NCI-H446 (cell line): ENCODE measurements around the gene COL5A1.
"Not testable (repeated sequence)": the region's sequence is repeated elsewhere in the genome, so short reads cannot be mapped to it uniquely, and the experiment has no call there.

Experiments used
- DNase-seq, 2 experiments: peaks; one replicate each; lab custom pipeline; 2025; lab: John Stamatoyannopoulos, UW

The COL5A1 gene

DNA sequence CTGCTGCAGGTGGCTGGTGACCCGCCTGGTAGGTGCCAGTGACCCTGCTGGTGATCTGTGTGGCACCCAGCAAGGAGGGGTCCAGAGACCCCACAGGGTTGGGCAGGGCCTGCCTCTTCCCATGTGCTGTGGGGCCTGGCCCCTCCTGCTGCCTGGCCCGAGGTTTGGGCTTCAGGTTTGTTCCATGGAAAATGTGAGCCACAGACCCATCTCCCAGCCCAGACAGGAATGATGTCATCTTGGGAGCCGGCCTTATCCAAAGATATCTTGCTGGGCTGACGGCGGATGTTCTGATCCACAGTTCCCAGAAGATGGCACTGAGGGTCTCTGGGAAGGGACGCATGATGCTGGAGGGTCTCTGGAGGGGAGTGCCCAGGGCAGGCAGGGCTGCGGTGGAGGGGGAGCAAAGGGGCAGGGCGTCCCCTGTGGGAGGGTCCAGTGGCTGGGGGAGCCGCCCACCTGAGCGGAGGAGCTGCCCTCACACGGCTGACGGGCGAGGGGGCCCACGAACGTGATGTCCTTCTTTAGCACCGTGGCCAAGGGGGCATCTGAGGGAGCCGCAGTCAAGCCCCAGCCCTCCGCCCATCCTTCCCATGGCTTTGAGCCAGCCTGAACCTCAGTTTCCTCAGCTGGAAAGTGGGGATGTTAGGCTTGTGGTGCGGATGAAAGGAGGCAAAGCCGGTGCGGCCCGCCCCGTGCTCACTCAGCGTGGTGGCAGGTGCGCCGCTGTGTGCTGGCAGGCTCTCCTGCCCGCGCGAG lies 68.1 kb downstream of the COL5A1 start:
- DNase-seq, result no peak

GRCh38 chr9:134710271-134710540 lies 68.6 kb downstream of the COL5A1 start:
- DNase-seq, result no peak

DNA sequence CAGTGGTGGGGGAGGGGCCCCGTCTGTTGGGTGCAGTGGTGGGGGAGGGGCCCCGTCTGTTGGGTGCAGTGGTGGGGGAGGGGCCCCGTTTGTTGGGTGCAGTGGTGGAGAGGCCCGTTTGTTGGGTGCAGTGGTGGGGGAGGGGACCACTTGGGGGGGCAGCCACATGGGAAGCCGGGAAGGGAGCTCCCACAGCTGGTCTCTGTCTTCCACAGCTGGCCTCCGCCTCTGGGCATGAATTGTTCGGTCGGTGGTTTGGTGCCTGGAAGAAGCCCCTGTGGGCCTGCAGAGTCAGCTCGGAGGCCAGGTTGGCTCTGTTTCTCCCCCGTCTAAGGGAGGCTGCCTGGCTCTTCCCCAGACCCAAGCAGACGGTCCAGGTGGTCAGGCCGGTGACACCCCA lies 69.3 kb downstream of the COL5A1 start:
- no peak for DNase-seq

DNA sequence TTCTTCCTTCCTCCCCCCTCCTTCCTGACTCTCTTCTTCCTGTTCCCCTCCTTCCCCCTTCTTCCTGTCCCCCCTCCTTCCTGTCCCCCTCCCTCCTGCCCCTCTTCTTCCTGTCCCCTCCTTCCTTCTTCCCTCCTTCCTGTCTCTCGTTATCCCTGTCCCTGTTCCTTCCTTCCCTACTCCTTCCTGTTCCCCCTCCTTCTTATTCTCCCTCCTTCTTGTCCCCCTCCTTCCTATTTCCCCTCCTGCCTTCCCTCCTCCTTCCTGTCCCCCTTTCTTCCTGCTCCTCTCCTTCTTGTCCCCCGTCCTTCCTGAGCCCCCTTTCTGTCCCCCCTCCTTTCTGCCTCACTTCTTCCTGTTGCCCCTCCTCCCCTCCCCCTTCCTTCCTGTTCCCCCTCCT lies 70.6 kb downstream of the COL5A1 start:
- no peak for DNase-seq

GRCh38 chr9:134712926-134713325 lies 71.3 kb downstream of the COL5A1 start:
- DNase-seq, result no peak

- not testable (repeated sequence) for DNase-seq
Measured at GRCh38 chr9:134715536-134715935, 73.9 kb downstream of the COL5A1 start.

DNA sequence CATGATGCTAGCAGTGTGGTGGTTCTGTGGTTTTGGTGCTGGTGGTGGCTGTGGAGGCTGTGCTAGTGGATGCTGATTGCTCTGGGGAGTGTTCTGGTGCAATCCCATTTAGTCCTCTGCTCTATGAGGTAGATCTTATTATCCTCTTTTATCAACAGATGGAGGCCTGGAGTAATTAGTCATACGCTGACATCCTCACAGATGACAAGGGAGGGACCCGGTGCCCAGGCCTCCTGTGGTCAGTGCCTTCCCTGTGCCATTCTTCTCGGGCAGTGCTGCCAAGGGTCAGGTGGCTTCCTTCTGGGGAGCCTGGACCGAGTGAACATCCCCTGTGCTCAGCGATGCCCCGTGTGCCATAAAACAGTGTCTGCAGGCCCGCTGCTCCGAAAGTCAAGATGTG lies 74.5 kb downstream of the COL5A1 start:
- no peak for DNase-seq

- no peak for DNase-seq
Measured at GRCh38 chr9:134717056-134717455, 75.5 kb downstream of the COL5A1 start.

- DNase-seq, result no peak
Measured at GRCh38 chr9:134717924-134718645, 76.5 kb downstream of the COL5A1 start.

- DNase-seq, result no peak
Measured at GRCh38 chr9:134719331-134719730, 77.7 kb downstream of the COL5A1 start.

DNA sequence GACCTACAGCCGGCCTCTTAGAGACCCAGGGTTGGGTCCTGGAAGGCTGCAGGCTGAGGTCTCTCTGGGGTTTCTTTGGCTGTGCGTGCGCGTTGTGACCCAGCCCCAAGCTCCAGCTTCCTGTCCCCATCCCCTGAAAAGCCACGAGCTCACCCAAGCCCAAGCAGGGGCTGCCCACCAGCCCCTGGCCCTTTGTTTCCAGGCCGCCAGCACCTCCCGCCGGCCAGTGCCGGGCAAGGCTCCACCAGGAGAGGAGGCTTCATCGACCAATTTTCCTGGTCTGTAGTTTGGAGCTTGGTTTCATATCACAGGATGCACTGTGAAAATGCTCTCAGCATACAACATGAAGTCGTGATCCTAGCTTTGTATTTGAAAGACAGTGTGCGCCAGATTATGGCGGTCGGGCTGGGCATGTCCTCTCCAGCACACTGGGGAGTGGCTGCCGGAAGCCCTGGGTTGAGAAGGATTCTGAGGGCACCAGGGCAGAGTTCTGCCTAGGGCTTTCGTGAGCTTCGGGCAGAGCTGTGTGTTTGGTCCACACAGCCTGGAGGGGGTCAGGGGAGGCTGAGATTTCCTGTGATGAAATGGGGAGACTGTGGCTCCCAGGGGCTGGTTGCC lies 78.6 kb downstream of the COL5A1 start:
- DNase-seq, result no peak

GRCh38 chr9:134720796-134721195 lies 79.2 kb downstream of the COL5A1 start:
- no peak for DNase-seq

GRCh38 chr9:134721344-134721743 lies 79.7 kb downstream of the COL5A1 start:
- DNase-seq, result no peak

DNA sequence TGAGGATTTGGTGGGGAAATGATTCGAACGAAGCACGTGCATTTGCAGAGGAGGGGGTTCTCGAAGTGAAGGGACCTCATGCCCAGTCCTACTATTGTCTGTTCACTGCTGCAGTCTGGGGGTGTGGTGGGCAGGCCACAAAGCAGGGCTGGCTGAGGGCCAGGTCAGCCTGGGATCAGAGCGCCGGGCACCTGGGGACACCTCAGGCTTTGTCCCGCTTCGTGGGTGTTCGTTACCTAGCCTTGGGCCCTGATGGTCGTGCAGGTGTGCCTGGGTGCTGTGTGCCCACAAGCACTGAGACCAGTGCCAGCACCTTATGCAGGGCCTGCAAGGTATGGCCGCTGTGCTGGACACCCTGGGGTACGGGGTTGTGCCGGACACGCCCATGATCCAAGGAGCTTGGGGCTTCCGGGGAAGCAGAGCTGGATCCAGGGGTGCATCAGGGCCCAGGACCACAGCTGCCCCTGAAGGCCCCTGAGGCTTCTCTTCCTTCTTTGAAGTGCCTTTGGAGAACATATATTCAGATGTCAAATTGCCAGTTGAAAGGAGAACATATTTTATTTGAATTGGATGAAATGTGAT lies 80.6 kb downstream of the COL5A1 start:
- no peak for DNase-seq

DNA sequence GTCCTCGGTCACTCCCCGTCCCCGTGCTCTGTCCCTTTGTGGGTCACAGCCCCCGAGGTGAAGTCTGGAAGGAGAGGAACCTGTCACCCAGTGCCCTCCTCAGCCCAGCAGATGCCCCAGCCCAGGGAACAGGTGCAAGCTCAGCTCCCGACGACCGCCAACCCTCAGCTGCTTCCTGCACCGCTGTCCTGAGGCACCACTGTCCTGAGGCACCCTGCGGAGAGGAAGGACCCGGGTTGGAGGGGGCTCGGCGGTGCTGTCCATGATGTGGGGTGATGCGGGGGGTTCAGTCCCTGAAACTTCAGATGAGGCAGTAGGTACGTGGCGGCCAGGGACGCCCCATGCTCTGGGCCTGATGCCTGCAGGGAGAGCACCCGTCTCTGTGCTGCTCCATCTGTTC lies 81.4 kb downstream of the COL5A1 start:
- no peak for DNase-seq

DNA sequence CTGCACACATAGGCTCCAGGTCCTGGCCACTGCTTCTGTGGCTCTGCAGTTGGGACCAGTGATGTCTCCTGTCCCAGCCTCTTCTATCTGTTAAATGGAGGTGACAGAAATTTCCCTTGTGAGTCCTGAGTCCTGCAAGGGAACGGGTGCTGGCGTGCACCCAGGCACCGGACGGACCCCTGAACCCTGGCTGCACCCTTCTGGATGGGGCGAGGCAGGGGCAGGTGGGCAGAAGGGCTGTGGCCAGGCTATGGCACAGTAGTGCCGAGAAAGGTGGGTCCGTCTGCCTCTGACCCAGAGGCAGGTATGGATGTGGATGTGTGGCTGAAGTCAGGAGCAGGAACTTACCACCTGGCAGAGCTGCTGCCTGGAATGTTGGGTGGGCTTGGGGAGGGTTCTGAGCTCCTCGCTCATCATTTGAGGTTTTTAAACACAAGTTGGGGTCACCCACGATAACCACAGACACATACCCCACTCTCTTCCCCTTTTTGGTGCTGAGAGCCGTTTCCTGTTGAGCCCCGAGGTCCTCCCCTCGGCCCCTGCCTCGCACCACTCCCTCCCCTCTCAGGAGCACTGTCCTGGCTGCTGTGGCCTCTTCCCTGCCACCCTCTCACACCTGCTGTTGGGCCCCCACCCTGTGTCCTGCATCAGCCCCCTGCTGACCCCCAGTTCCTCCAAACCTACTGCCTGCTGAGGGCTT lies 82.0 kb downstream of the COL5A1 start:
- DNase-seq, result no peak

DNA sequence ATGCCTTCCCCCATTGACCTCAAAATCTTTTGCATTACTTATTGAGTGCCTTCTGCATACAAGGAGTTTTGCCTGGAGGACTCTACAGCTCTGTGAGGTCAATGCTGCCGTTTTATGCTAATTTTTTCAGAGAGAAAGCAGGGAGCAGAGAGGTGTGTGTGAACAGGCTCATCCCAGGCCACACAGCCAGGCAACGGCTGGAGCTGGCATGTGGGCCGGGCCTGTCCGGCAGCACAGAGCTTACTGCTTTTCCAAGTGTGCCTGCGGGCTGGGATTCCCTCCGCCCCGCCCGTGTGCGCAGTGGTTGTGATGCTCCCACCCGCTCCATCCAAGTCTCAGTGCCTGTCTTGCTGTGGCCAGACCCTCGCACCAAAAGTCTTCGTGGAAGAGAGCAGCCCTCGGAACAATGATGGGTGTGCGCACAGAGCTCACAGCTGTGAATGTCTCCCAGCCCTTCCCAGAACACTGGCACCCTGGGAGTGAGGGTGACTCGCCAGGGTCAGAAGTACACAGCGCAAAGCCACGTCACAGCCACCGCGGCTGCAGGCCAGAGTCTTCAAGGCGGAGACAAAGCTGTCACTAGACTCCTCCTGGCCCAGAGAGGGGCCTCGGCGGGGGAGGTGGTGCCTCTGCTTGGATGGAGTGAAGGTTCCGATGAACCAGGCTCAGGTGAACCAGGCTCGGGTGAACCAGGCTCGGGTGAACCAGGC lies 82.8 kb downstream of the COL5A1 start:
- DNase-seq, result no peak

DNA sequence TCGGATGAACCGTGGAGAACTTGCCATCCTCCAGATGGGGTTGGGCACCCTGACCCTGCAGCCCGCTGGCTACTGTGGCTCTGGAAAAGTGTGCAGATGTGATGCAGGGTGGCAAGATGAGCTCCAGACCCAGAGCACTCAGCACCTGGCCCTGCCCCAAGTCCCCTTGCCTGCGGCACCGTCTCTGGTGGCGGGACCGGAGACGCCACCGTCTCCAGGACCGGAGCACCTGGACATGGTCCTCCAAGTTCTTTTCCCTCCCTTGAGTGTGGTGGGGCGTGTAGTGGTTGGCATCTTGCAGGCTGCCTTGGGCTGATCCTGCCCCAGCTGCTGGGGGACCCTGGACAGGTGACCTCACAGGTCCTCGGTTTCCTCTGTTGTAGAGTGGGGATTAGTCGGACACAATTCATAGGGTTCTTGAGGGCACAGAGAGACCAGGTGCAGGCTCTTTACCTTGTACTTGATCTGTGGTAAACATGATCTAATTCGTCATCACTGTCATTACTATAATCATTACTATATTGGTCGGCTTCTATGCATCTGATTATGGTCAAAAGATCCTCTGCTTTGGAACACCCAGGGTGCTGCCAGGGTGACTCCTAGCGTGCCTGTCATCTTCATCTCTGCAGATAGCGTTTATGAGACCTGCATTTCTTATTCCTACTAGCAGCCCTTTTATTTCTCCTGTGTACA lies 83.5 kb downstream of the COL5A1 start:
- DNase-seq, result no peak

GRCh38 chr9:134725605-134725940 lies 84.0 kb downstream of the COL5A1 start:
- DNase-seq, result no peak

DNA sequence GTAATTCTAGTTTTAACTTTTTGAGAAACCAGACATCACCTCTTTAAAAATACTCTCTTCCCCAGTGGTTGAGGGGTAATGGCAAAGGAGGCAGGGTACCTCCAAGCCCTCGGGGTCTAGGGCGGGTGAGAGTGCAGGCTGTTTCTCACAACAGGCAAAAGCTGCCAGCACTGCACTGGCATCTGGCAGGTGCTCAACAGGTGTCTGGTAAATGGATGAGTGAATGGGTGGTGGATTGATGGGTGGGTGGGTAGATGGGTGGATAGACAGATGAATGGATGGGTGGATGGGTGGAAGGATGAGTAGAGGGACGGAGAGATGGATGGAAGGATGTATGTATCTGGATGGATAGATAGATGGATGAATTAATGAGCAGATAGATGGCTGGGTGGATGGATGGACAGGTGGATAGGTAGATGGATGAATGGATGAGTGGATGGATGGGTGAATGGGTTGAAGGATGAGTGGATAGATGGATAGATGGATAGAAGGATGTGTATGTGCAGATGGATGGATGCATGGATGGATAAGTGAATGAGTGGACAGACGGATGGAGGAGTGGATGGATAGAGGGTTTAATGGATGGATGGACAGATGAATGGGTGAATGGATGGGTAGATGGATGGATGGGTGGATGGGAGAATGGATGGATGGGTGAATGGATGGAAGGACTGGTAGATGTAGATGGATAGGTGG lies 84.6 kb downstream of the COL5A1 start:
- no peak for DNase-seq

DNA sequence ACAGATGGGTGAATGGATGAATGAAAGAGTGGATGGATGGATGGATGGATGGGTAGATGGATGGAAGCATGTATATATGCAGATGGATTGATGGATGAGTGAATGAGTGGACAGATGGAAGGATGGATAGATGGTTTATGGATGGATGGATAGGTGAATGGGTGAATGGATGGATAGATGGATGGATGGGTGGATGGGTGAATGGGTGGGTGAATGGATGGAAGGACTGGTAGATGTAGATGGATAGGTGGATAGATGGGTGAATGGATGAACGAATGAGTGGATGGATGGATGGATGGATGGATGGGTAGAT lies 85.1 kb downstream of the COL5A1 start:
- no peak for DNase-seq
